ENCODE data around the gene ZDHHC4. TPM values are rescaled to one million over a fixed set of nuclear protein-coding genes. Genes with fewer than 3 reads are reported as not detected.

The ZDHHC4 gene
- total and polyA plus RNA-seq, 9 of the 15 experiments (the other 6 are each of a cell fraction or from before 2014, with no cell fraction given): 33.4 to 106 (median 58.3) TPM

DNA sequence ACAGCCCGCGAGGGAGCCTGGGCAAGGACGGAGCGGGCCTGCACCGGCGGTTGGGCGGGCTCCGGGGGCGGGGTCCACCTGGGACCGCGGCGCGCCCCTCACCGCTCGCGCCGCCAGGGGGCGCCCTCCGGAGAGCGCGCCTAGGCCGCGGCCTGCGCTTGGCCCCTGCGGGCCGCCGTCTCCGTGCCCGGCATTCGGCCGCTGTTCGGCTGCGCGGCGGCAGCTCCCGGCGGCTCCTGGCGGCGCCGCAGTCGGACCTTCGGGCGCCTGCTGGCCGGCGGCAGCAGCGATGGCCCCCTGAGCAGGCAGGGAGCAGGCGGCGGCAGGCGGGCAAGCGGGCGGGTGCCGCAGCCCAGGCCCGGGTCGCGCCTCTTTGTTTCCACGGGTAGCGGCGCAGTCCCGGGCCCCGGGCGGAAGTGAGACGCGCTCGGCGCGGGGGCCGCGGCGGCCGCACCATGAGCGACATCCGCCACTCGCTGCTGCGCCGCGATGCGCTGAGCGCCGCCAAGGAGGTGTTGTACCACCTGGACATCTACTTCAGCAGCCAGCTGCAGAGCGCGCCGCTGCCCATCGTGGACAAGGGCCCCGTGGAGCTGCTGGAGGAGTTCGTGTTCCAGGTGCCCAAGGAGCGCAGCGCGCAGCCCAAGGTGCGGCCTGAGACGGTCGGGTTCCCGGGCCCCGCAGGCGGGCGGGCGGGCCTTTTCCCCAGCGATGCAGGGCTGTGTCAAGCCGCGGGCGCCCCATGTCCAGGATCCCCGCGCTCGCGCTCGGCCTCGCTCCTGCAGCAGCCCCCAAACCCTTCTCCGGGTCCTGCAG, 12.8 kb downstream of the ZDHHC4 start, which contains the start of gene INTS15 (continued):
- TF ChIP-seq, protein P1, sequence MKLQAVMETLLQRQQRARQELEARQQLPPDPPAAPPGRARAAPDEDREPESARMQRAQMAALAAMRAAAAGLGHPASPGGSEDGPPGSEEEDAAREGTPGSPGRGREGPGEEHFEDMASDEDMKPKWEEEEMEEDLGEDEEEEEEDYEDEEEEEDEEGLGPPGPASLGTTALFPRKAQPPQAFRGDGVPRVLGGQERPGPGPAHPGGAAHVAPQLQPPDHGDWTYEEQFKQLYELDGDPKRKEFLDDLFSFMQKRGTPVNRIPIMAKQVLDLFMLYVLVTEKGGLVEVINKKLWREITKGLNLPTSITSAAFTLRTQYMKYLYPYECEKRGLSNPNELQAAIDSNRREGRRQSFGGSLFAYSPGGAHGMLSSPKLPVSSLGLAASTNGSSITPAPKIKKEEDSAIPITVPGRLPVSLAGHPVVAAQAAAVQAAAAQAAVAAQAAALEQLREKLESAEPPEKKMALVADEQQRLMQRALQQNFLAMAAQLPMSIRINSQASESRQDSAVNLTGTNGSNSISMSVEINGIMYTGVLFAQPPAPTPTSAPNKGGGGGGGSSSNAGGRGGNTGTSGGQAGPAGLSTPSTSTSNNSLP (IDR thresholded peaks at IDR 0.05; ENCODE audit: borderline replicate concordance, low read depth, low read length): no peak
- TF ChIP-seq, protein P2, sequence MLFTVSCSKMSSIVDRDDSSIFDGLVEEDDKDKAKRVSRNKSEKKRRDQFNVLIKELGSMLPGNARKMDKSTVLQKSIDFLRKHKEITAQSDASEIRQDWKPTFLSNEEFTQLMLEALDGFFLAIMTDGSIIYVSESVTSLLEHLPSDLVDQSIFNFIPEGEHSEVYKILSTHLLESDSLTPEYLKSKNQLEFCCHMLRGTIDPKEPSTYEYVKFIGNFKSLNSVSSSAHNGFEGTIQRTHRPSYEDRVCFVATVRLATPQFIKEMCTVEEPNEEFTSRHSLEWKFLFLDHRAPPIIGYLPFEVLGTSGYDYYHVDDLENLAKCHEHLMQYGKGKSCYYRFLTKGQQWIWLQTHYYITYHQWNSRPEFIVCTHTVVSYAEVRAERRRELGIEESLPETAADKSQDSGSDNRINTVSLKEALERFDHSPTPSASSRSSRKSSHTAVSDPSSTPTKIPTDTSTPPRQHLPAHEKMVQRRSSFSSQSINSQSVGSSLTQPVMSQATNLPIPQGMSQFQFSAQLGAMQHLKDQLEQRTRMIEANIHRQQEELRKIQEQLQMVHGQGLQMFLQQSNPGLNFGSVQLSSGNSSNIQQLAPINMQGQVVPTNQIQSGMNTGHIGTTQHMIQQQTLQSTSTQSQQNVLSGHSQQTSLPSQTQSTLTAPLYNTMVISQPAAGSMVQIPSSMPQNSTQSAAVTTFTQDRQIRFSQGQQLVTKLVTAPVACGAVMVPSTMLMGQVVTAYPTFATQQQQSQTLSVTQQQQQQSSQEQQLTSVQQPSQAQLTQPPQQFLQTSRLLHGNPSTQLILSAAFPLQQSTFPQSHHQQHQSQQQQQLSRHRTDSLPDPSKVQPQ (CRISPR knock-in tag; IDR thresholded peaks at IDR 0.05; ENCODE audit: borderline replicate concordance): no peak
- TF ChIP-seq YBX1 (IDR thresholded peaks at IDR 0.05) (no peak), ATF7 (IDR thresholded peaks at IDR 0.05) (peak; percentile 40), KLF10 (CRISPR knock-in tag; IDR thresholded peaks at IDR 0.05) (no peak), KAT7 (CRISPR knock-in tag; IDR thresholded peaks at IDR 0.05; ENCODE audit: borderline replicate concordance) (no peak), ZNF311 (CRISPR knock-in tag; IDR thresholded peaks at IDR 0.05) (no peak), STAT5B (CRISPR knock-in tag; IDR thresholded peaks at IDR 0.05) (no peak), MEF2D (tag; conservative IDR thresholded peaks at IDR 0.05; ENCODE audit: low read depth) (no peak), BHLHE40 (IDR thresholded peaks at IDR 0.05; ENCODE audit: low read length) (peak; percentile 42; the same call in 1 of the 2 replicates), TRIM28 (IDR thresholded peaks at IDR 0.05) (no peak), ZNF133 (CRISPR knock-in tag; IDR thresholded peaks at IDR 0.05) (no peak), ZNF717 (CRISPR knock-in tag; IDR thresholded peaks at IDR 0.05) (no peak)
- TF ChIP-seq, protein P3, sequence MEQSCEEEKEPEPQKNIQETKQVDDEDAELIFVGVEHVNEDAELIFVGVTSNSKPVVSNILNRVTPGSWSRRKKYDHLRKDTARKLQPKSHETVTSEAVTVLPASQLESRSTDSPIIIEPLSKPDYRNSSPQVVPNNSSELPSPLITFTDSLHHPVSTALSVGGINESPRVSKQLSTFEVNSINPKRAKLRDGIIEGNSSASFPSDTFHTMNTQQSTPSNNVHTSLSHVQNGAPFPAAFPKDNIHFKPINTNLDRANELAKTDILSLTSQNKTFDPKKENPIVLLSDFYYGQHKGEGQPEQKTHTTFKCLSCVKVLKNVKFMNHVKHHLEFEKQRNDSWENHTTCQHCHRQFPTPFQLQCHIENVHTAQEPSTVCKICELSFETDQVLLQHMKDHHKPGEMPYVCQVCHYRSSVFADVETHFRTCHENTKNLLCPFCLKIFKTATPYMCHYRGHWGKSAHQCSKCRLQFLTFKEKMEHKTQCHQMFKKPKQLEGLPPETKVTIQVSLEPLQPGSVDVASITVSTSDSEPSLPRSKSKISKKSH (CRISPR knock-in tag; IDR thresholded peaks at IDR 0.05): 0 out of 2 replicates have a peak, but pooled peaks have one; percentile 30
- TF ChIP-seq, protein P4, sequence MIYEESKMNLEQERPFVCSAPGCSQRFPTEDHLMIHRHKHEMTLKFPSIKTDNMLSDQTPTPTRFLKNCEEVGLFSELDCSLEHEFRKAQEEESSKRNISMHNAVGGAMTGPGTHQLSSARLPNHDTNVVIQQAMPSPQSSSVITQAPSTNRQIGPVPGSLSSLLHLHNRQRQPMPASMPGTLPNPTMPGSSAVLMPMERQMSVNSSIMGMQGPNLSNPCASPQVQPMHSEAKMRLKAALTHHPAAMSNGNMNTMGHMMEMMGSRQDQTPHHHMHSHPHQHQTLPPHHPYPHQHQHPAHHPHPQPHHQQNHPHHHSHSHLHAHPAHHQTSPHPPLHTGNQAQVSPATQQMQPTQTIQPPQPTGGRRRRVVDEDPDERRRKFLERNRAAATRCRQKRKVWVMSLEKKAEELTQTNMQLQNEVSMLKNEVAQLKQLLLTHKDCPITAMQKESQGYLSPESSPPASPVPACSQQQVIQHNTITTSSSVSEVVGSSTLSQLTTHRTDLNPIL (CRISPR knock-in tag; IDR thresholded peaks at IDR 0.05): no peak
- TF ChIP-seq, protein P5, sequence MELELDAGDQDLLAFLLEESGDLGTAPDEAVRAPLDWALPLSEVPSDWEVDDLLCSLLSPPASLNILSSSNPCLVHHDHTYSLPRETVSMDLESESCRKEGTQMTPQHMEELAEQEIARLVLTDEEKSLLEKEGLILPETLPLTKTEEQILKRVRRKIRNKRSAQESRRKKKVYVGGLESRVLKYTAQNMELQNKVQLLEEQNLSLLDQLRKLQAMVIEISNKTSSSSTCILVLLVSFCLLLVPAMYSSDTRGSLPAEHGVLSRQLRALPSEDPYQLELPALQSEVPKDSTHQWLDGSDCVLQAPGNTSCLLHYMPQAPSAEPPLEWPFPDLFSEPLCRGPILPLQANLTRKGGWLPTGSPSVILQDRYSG (tag; conservative IDR thresholded peaks at IDR 0.05; ENCODE audit: low read depth): no peak
- TF ChIP-seq, protein P6, sequence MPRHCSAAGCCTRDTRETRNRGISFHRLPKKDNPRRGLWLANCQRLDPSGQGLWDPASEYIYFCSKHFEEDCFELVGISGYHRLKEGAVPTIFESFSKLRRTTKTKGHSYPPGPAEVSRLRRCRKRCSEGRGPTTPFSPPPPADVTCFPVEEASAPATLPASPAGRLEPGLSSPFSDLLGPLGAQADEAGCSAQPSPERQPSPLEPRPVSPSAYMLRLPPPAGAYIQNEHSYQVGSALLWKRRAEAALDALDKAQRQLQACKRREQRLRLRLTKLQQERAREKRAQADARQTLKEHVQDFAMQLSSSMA (CRISPR knock-in tag; IDR thresholded peaks at IDR 0.05): peak; percentile 92; the same call in 1 of the 2 replicates
- TF ChIP-seq, protein P7, sequence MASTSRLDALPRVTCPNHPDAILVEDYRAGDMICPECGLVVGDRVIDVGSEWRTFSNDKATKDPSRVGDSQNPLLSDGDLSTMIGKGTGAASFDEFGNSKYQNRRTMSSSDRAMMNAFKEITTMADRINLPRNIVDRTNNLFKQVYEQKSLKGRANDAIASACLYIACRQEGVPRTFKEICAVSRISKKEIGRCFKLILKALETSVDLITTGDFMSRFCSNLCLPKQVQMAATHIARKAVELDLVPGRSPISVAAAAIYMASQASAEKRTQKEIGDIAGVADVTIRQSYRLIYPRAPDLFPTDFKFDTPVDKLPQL (IDR thresholded peaks at IDR 0.05; ENCODE audit: extremely low read depth, insufficient read length): no peak
